Measurements from ENCODE around the gene VAV2.

GRCh38 chr9:133742251-133742650 lies 249.9 kb downstream of the VAV2 start:
- TF ChIP-seq CTCF (IDR thresholded peaks at IDR 0.05; ENCODE audit: low read depth, low read length, missing input control) (no peak), MAX (IDR thresholded peaks at IDR 0.05) (no peak), FOXA1 (IDR thresholded peaks at IDR 0.05) (no peak)
